Sigmoid colon (tissue), 4 donors: ENCODE data around the gene PDHX.

Experiments
- CTCF ChIP-seq, 4 experiments: fragments of 450-650 bp in 3 of 4; fragments of 200-600 bp in 1 of 4; IDR thresholded peaks; one replicate each; pipeline ENCODE4 v1.5.1; 2016 to 2019; ENCODE audit warnings: antibody characterized with exemption in 4 of 4, mild to moderate bottlenecking in 3 of 4, moderate library complexity in 2 of 4
- POLR2A ChIP-seq, 2 donors: fragments of 450-650 bp; IDR thresholded peaks; one replicate each; pipeline ENCODE4 v1.6.1; 2016; ENCODE audit warnings: antibody characterized with exemption in 2 of 2, mild to moderate bottlenecking in 2 of 2, moderate library complexity in 2 of 2
- POLR2AphosphoS5 ChIP-seq, 4 donors: sonication (generic); formaldehyde crosslinking; IDR thresholded peaks; one replicate each; pipeline ENCODE4 v1.6.1; 2017; ENCODE audit warnings: antibody characterized with exemption in 4 of 4

- TF ChIP-seq CTCF (IDR thresholded peaks at IDR 0.05) (no peak), POLR2AphosphoS5 (IDR thresholded peaks at IDR 0.05) (no peak), POLR2A (IDR thresholded peaks at IDR 0.05) (no peak)
These were observed 90.9 kb downstream of the PDHX start for GRCh38 chr11:35007277-35007676.
